Stomach (tissue), 9 donors: ENCODE data around the gene TMEM255B. TPM values are rescaled to one million over a fixed set of nuclear protein-coding genes. Genes with fewer than 3 reads are reported as not detected.

Experiments used
- DNase-seq, 2 donors: peaks; one replicate each; pipeline versions ENCODE4 v3.0.0 to v3.0.0-alpha.2; 2013 to 2019
- H3K27ac ChIP-seq, 5 donors: fragments of 200-600 bp in 4 of 5; sonication (generic) in 4 of 5; one replicate each; pipeline ENCODE4 v1.5.1; 2013 to 2019; ENCODE audit warnings: mild to moderate bottlenecking in 1 of 5, moderate library complexity in 1 of 5
- H3K27me3 ChIP-seq, 3 donors: fragments of 200-600 bp; sonication (generic); one replicate each; pipeline ENCODE4 v1.5.1; 2017 to 2019; ENCODE audit warnings: mixed run types in 1 of 3
- H3K36me3 ChIP-seq, 4 donors: fragments of 200-600 bp; sonication (generic); 1 replicate in 3 of 4; 2 replicates in 1 of 4; pipeline ENCODE4 v1.5.1; 2016 to 2019
- H3K4me1 ChIP-seq, 4 donors: fragments of 200-600 bp; sonication (generic); one replicate each; pipeline ENCODE4 v1.5.1; 2016 to 2019
- H3K4me3 ChIP-seq, 4 donors: fragments of 200-600 bp; sonication (generic) in 3 of 4; one replicate each; pipeline ENCODE4 v1.5.1; 2016 to 2019; ENCODE audit warnings: mild to moderate bottlenecking in 1 of 4
- H3K9me3 ChIP-seq, 4 donors: fragments of 200-600 bp; sonication (generic); one replicate each; pipeline ENCODE4 v1.5.1; 2016 to 2019
- EP300 ChIP-seq: sonication (generic); formaldehyde crosslinking; IDR thresholded peaks from one replicate; pipeline ENCODE4 v1.6.1; 2017; ENCODE audit warnings: antibody characterized with exemption
- POLR2A ChIP-seq, 4 donors: fragments of 450-650 bp; IDR thresholded peaks; one replicate each; pipeline ENCODE4 v1.6.1; 2016; ENCODE audit warnings: antibody characterized with exemption in 4 of 4, control low read depth in 2 of 4, mild to moderate bottlenecking in 1 of 4, moderate library complexity in 1 of 4
- POLR2AphosphoS5 ChIP-seq, 3 donors: sonication (generic); formaldehyde crosslinking; IDR thresholded peaks; one replicate each; pipeline ENCODE4 v1.6.1; 2016; ENCODE audit warnings: antibody characterized with exemption in 3 of 3
- WGBS, 5 donors: extraction: QIAGEN DNeasy Blood & Tissue Kit in 3 of 5; methylation state at CpG; one replicate each; pipeline versions ENCODE4 v1.1.5 to v1.1.7; 2013 to 2018; 5-methylcytosine and 5-hydroxymethylcytosine counted together
- intact Hi-C: fragments of 100-400 bp; cut with DNase I; formaldehyde crosslinking; loops from one replicate; pipeline ENCODE4 v1.15.1; 2023; ENCODE audit warnings: low total_unique reads
- polyA plus RNA-seq, 3 donors: library from polyadenylated mRNA; stranded (reverse); fragments of 200-250 nt; gene quantifications; one replicate each; pipeline ENCODE4 v1.2.3, GENCODE V29; 2013
- total RNA-seq, 5 donors: library from RNA; depleted of rRNA; stranded (reverse); fragments of >200 nt; gene quantifications; one replicate each; pipeline versions ENCODE4 v1.1.0 to v1.2.3, GENCODE V29; 2014 to 2016
- TF ChIP-seq, protein P1 (sequence below), 7 experiments: fragments of 450-650 bp in 4 of 7; fragments of 200-600 bp in 3 of 7; sonication (generic) in 3 of 7; IDR thresholded peaks; one replicate each; pipeline ENCODE4 v1.5.1; 2016 to 2019; ENCODE audit warnings: antibody characterized with exemption in 7 of 7, control low read depth in 2 of 7, mild to moderate bottlenecking in 1 of 7
- donor health status: healthy with polysubstance abuse.
- donor health status: Bipolar disorder and iron deficiency.
- donor health status: healthy.

Gene TMEM255B
- total and polyA plus RNA-seq, 8 donors, result 1.3 to 7.9 (median 4.6) TPM; not detected in 1

DNA sequence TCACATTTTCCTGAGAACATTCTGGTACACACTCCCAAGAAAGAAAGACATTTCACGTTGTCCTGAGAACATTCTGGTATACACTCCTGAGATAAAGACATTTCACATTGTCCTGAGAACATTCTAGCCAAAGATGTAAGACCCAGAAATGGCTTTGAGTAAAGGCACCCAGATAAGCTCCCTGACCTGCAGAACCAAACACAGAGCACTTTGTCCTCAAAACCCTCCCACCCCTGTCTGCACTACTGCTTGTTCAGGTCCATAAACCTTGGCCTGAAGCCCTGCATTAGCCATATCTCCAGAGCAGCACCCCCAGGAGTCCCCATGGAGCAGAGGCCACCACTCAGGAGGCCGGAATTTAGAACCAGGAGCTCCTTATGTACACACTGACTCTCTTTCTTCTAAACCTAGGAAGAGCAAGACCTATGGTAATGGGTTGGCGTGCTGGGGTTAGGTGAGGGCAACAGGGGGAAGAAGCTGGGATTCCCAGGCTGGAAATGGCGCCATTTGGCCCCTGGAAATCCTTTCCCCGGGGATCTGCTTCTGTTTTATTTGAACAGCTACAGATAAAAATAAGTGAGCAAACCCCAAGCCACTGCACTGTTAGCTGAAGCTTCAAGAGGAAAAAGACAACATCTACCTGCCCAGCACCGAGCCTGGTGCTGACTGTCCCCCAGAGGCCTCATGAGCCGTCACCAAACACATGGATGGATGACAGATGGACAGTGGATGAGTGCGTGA is 91.1 kb downstream of the TMEM255B start:
- no peaks in the 10 kb centered on the region for H3K27me3 ChIP-seq
- H3K27ac ChIP-seq, result no peak overlapping the region
- no peak for DNase-seq
- no peak overlapping the region for H3K4me3 ChIP-seq
- no peaks in the 10 kb centered on the region for H3K9me3 ChIP-seq
- 64 to 86% (median 73%) methylated on average over 8 of the region's 8 CpGs for WGBS, 5 donors
- peaks cover 4 to 25% (median 21%) of the 10 kb centered on the region in 4 donors for H3K36me3 ChIP-seq
- TF ChIP-seq POLR2AphosphoS5 (IDR thresholded peaks at IDR 0.05) (no peak), POLR2A (IDR thresholded peaks at IDR 0.05) (no peak), EP300 (no peak)
- TF ChIP-seq, protein P1, sequence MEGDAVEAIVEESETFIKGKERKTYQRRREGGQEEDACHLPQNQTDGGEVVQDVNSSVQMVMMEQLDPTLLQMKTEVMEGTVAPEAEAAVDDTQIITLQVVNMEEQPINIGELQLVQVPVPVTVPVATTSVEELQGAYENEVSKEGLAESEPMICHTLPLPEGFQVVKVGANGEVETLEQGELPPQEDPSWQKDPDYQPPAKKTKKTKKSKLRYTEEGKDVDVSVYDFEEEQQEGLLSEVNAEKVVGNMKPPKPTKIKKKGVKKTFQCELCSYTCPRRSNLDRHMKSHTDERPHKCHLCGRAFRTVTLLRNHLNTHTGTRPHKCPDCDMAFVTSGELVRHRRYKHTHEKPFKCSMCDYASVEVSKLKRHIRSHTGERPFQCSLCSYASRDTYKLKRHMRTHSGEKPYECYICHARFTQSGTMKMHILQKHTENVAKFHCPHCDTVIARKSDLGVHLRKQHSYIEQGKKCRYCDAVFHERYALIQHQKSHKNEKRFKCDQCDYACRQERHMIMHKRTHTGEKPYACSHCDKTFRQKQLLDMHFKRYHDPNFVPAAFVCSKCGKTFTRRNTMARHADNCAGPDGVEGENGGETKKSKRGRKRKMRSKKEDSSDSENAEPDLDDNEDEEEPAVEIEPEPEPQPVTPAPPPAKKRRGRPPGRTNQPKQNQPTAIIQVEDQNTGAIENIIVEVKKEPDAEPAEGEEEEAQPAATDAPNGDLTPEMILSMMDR (IDR thresholded peaks at IDR 0.05), result no peak
- peaks cover 32 to 58% (median 39%) of the 10 kb centered on the region in 4 donors for H3K4me1 ChIP-seq
- intact Hi-C loops, result no loop called here

DNA sequence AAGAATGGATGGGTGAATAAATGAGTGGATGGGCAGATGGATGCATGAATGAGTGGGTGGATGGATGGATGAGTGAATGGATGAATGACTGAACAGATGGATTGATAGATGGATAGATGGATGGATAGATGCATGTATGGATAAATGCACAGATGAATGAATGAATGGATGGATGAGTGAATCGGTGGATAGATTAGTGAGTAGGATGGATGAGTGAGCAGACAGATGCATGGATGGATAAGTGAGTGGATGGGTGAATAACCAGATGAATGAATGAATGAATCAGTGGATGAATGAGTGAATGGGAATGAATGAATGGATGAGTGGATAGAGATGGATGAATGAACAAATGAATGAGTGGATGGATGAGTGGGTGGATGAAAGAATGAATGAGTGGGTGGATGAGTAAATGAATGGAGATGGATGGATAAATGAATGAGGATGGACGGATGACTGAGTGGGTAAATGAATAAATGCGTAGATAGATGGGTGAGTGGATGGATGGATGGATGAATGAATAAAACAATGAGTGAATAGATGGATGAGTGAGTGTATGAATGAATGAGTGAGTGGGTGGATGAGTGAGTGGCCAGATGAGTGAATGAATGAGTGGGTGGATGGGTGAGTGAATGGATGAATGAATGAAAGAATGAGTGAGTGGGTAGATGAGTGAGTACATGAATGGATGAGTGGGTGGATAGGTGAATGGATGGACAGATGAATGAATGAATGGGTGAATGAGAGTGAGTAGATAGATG is 91.9 kb downstream of the TMEM255B start:
- H3K27ac ChIP-seq, result no peak overlapping the region
- intact Hi-C loops, result no loop called here

DNA sequence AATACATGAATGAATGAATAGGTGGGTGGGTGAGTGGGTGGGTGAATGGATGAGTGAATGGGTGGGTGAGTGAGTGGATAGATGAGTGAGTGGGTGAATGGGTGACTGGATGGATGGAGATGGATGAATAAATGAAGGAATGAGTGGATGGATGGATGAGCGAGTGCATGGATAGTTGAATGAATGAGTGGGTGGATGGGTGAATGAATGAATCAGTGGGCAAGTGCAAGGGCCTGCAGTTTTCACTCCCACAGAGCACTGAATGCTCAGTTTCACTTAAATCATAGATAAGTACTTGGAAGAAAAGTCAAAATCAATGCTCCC is 92.4 kb downstream of the TMEM255B start:
- Histone ChIP-seq H3K4me3 (no peak overlapping the region), H3K36me3 (peaks cover 3 to 13% (median 9%) of the 10 kb centered on the region in 4 donors), H3K27ac (no peak overlapping the region), H3K27me3 (no peaks in the 10 kb centered on the region), H3K9me3 (no peaks in the 10 kb centered on the region), H3K4me1 (peaks cover 38 to 66% (median 52%) of the 10 kb centered on the region in 4 donors)
- intact Hi-C loops, result no loop called here
- DNase-seq, result no peak
- no peak for TF ChIP-seq EP300
- TF ChIP-seq, protein P1 (IDR thresholded peaks at IDR 0.05), result no peak
- WGBS, 5 donors, result 92 to 100% (median 97%) methylated on average over 1 of the region's 1 CpG

More for the DNA sequence above, 91.9 kb downstream of the TMEM255B start:
- Histone ChIP-seq H3K27me3 (no peaks in the 10 kb centered on the region), H3K36me3 (peaks cover 4 to 17% (median 15%) of the 10 kb centered on the region in 4 donors), H3K9me3 (no peaks in the 10 kb centered on the region), H3K4me1 (peaks cover 34 to 62% (median 47%) of the 10 kb centered on the region in 4 donors), H3K4me3 (no peak overlapping the region)
- DNase-seq, result no peak
- TF ChIP-seq, protein P1 (IDR thresholded peaks at IDR 0.05), result no peak
- no peak for TF ChIP-seq POLR2A (IDR thresholded peaks at IDR 0.05)
- WGBS, 5 donors, result 95 to 99% (median 97%) methylated on average over 3 of the region's 3 CpGs

DNA sequence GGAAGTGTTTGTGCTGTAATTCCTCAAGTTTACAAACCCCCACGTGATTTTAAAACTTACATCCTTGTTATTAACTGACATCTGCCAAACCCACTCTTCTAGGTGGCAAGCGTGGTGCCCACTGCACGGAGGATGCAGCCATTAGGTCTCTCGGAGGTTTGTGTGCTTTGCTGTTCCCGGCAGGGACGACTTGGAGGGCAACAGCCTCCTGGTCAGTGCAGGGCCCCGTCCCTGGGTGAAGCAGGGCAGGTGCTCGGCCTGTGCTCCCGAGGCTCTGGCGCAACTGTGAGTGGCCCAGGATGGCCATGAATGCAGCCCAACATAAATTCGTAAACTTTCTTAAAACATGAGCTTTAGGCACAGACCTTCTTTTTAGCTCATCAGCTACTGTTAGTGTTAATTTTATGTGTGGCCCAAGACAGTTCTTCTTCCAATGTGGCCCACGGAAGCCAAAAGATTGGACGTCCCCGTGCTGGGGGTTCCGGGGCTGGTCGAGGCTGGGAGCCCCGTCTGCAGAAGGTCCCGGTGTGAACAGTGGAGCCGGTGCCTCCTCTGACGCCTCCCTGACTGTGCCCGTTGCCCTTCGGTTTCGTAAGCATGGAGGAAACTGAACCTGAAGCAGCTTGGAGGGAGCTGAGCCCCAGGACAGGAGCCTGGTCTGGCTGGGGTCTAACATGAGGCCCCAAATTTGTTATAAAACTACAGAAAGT is 93.0 kb downstream of the TMEM255B start:
- peaks cover 44 to 71% (median 58%) of the 10 kb centered on the region in 4 donors for H3K4me1 ChIP-seq
- H3K27ac ChIP-seq, result no peak overlapping the region
- H3K9me3 ChIP-seq, result no peaks in the 10 kb centered on the region
- H3K27me3 ChIP-seq, result no peaks in the 10 kb centered on the region
- H3K36me3 ChIP-seq, result peaks cover 0 to 8% (median 4%) of the 10 kb centered on the region in 4 donors
- TF ChIP-seq, protein P1 (IDR thresholded peaks at IDR 0.05), result no peak
- TF ChIP-seq POLR2A (IDR thresholded peaks at IDR 0.05), result no peak
- no peak for TF ChIP-seq EP300
- no peak for TF ChIP-seq POLR2AphosphoS5 (IDR thresholded peaks at IDR 0.05)
- H3K4me3 ChIP-seq, result no peak overlapping the region
- no peak for DNase-seq
- 83 to 92% (median 86%) methylated on average over 23 of the region's 23 CpGs for WGBS, 5 donors
- intact Hi-C loops, result no loop called here
